Liver (tissue), 9 donors: ENCODE measurements around the gene ZSWIM8. TPM values are rescaled to one million over a fixed set of nuclear protein-coding genes. Genes with fewer than 3 reads are reported as not detected.

Source experiments
- DNase-seq: peaks from one replicate; pipeline ENCODE4 v3.0.0-alpha.2; 2017; ENCODE audit warnings: low spot score
- H3K27ac ChIP-seq, 2 donors: one replicate each; pipeline ENCODE4 v1.7.0; 2013; ENCODE audit warnings: inconsistent platforms in 2 of 2, low read length in 2 of 2, control low read depth in 1 of 2, low read depth in 1 of 2, mild to moderate bottlenecking in 1 of 2
- H3K27me3 ChIP-seq, 4 donors: one replicate each; pipeline versions ENCODE4 v1.6.1 to v1.7.0; 2013; ENCODE audit warnings: low read length in 3 of 4, inconsistent platforms in 1 of 4, mild to moderate bottlenecking in 1 of 4, moderate library complexity in 1 of 4; ENCODE audit not compliant: control insufficient read depth in 4 of 4, insufficient read depth in 4 of 4
- H3K36me3 ChIP-seq, 4 donors: one replicate each; pipeline versions ENCODE4 v1.6.1 to v1.7.0; 2013; ENCODE audit warnings: low read length in 3 of 4, mild to moderate bottlenecking in 3 of 4, low read depth in 1 of 4, moderate library complexity in 1 of 4; ENCODE audit not compliant: control insufficient read depth in 4 of 4, insufficient read depth in 3 of 4
- H3K4me1 ChIP-seq, 4 donors: one replicate each; pipeline versions ENCODE4 v1.6.1 to v1.7.0; 2013; ENCODE audit warnings: low read length in 3 of 4, mild to moderate bottlenecking in 3 of 4, moderate library complexity in 1 of 4; ENCODE audit not compliant: control insufficient read depth in 4 of 4, insufficient read depth in 4 of 4
- H3K4me3 ChIP-seq, 3 donors: one replicate each; pipeline versions ENCODE4 v1.6.1 to v1.7.0; 2013; ENCODE audit warnings: low read length in 3 of 3, control low read depth in 1 of 3, low read depth in 1 of 3, mild to moderate bottlenecking in 1 of 3
- H3K9ac ChIP-seq, 2 donors: one replicate each; pipeline ENCODE4 v1.7.0; 2013; ENCODE audit warnings: low read length in 2 of 2, mild to moderate bottlenecking in 2 of 2, moderate library complexity in 2 of 2, control low read depth in 1 of 2, low read depth in 1 of 2
- H3K9me3 ChIP-seq, 4 donors: one replicate each; pipeline versions ENCODE4 v1.6.1 to v1.7.0; 2013; ENCODE audit warnings: low read length in 3 of 4; ENCODE audit not compliant: control insufficient read depth in 4 of 4
- EGR1 ChIP-seq, 2 donors: IDR thresholded peaks; 2 replicates each; pipeline ENCODE4 v1.6.1; 2016 to 2018; ENCODE audit warnings: antibody characterized with exemption in 2 of 2, low read depth in 2 of 2
- FOXA1 ChIP-seq: IDR thresholded peaks from 2 replicates; pipeline ENCODE4 v1.6.1; 2016; ENCODE audit warnings: antibody characterized with exemption
- FOXA2 ChIP-seq: IDR thresholded peaks from 2 replicates; pipeline ENCODE4 v1.6.1; 2016; ENCODE audit warnings: antibody characterized with exemption
- GABPA ChIP-seq, 2 donors: IDR thresholded peaks in 1 of 2; conservative IDR thresholded peaks in 1 of 2; 2 replicates each; pipeline ENCODE4 v1.6.1; 2016; ENCODE audit warnings: antibody characterized with exemption in 2 of 2, mild to moderate bottlenecking in 1 of 2, moderate library complexity in 1 of 2
- HNF4A ChIP-seq, 2 donors: conservative IDR thresholded peaks; 2 replicates each; pipeline ENCODE4 v1.6.1; 2016; ENCODE audit warnings: antibody characterized with exemption in 2 of 2, mild to moderate bottlenecking in 2 of 2
- HNF4G ChIP-seq: IDR thresholded peaks from 2 replicates; pipeline ENCODE4 v1.6.1; 2016; ENCODE audit warnings: antibody characterized with exemption
- JUND ChIP-seq, 2 donors: IDR thresholded peaks; 2 replicates each; pipeline ENCODE4 v1.6.1; 2016; ENCODE audit warnings: antibody characterized with exemption in 2 of 2
- NR2F2 ChIP-seq: IDR thresholded peaks from 2 replicates; pipeline ENCODE4 v1.6.1; 2016; ENCODE audit warnings: antibody characterized with exemption
- RAD21 ChIP-seq, 2 donors: IDR thresholded peaks; 2 replicates each; pipeline ENCODE4 v1.6.1; 2016; ENCODE audit warnings: antibody characterized with exemption in 2 of 2, mild to moderate bottlenecking in 2 of 2
- RXRA ChIP-seq, 2 donors: IDR thresholded peaks; 2 replicates each; pipeline ENCODE4 v1.6.1; 2017 to 2018; ENCODE audit warnings: antibody characterized with exemption in 2 of 2, mild to moderate bottlenecking in 1 of 2
- SP1 ChIP-seq: IDR thresholded peaks from 2 replicates; pipeline ENCODE4 v1.6.1; 2018; ENCODE audit warnings: antibody characterized with exemption, mild to moderate bottlenecking
- TAF1 ChIP-seq: conservative IDR thresholded peaks from 2 replicates; pipeline ENCODE4 v1.6.1; 2016; ENCODE audit warnings: antibody characterized with exemption, mild to moderate bottlenecking
- YY1 ChIP-seq: IDR thresholded peaks from 2 replicates; pipeline ENCODE4 v1.6.1; 2016; ENCODE audit warnings: antibody characterized with exemption, mild to moderate bottlenecking
- WGBS: extraction: QIAGEN DNeasy Blood & Tissue Kit; methylation state at CpG from one replicate; pipeline ENCODE4 v1.1.7; 2013; 5-methylcytosine and 5-hydroxymethylcytosine counted together
- polyA plus RNA-seq, 2 donors: library from polyadenylated mRNA; stranded (reverse) in 1 of 2; unstranded in 1 of 2; fragments of 200-250 nt in 1 of 2; fragments of >200 nt in 1 of 2; fragmentation: Nextera tagmentation in 1 of 2; extraction: Ambion mirVana in 1 of 2; gene quantifications; one replicate each; pipeline versions ENCODE4 v1.2.1 to v1.2.3, GENCODE V29; 2013 to 2015
- total RNA-seq, 2 donors: library from RNA; depleted of rRNA; stranded (reverse); fragments of >200 nt; gene quantifications; one replicate each; pipeline ENCODE4 v1.2.3, GENCODE V29; 2014
- TF ChIP-seq, protein P1 (sequence below): IDR thresholded peaks from 2 replicates; pipeline ENCODE4 v1.6.1; 2016; ENCODE audit warnings: antibody characterized with exemption
- TF ChIP-seq, protein P2 (sequence below): IDR thresholded peaks from 2 replicates; pipeline ENCODE4 v1.6.1; 2016; ENCODE audit warnings: antibody characterized with exemption
- TF ChIP-seq, protein P3 (sequence below): IDR thresholded peaks from 2 replicates; pipeline ENCODE4 v1.6.1; 2016; ENCODE audit warnings: antibody characterized with exemption, mild to moderate bottlenecking
- TF ChIP-seq, protein P4 (sequence below): IDR thresholded peaks from 2 replicates; pipeline ENCODE4 v1.6.1; 2016; ENCODE audit warnings: antibody characterized with exemption
- TF ChIP-seq, protein P5 (sequence below): fragments of 150-350 bp; IDR thresholded peaks from 2 replicates; pipeline ENCODE4 v1.5.1; 2017; ENCODE audit warnings: improper control_type of control experiment, low read depth, low read length; ENCODE audit not compliant: missing input control
- donor health status: healthy.
- donor health status: healthy.
- donor health status: healthy.
- donor health status: healthy.
- donor health status: healthy.

Gene ZSWIM8
- total and polyA plus RNA-seq, 4 donors, result 33.3 to 66.2 (median 44.4) TPM

DNA sequence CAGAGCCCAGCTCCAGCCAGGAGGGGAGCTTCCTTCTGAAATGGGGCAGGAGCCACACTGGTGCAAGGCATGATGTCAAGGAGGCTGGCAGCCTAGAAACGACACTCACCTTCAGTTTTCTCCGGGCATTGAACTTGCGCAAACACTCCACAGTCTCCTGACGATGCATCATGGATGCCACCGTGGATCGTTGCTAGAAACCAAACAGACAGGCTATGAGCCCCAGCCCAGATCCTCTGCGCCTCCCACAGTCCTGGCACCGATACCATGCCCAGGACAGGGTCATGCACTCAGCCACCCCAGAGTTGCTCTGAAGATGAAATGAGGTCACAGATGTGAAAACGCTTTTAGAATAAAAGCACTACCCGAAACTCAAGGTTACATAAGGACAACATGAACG is 56.9 kb downstream of the ZSWIM8 start (continued):
- TF ChIP-seq RXRA (IDR thresholded peaks at IDR 0.05) (peak; percentile 82 to 94), HNF4G (no peak), SP1 (peak; percentile 56), TAF1 (no peak), FOXA2 (no peak), JUND (IDR thresholded peaks at IDR 0.05) (no peak), YY1 (peak; percentile 30), EGR1 (IDR thresholded peaks at IDR 0.05; ENCODE audit: low read depth in 2 of 2) (no peak)
- TF ChIP-seq, protein P1, sequence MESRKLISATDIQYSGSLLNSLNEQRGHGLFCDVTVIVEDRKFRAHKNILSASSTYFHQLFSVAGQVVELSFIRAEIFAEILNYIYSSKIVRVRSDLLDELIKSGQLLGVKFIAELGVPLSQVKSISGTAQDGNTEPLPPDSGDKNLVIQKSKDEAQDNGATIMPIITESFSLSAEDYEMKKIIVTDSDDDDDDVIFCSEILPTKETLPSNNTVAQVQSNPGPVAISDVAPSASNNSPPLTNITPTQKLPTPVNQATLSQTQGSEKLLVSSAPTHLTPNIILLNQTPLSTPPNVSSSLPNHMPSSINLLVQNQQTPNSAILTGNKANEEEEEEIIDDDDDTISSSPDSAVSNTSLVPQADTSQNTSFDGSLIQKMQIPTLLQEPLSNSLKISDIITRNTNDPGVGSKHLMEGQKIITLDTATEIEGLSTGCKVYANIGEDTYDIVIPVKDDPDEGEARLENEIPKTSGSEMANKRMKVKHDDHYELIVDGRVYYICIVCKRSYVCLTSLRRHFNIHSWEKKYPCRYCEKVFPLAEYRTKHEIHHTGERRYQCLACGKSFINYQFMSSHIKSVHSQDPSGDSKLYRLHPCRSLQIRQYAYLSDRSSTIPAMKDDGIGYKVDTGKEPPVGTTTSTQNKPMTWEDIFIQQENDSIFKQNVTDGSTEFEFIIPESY, result no peak
- TF ChIP-seq, protein P2, sequence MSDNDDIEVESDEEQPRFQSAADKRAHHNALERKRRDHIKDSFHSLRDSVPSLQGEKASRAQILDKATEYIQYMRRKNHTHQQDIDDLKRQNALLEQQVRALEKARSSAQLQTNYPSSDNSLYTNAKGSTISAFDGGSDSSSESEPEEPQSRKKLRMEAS, result no peak

DNA sequence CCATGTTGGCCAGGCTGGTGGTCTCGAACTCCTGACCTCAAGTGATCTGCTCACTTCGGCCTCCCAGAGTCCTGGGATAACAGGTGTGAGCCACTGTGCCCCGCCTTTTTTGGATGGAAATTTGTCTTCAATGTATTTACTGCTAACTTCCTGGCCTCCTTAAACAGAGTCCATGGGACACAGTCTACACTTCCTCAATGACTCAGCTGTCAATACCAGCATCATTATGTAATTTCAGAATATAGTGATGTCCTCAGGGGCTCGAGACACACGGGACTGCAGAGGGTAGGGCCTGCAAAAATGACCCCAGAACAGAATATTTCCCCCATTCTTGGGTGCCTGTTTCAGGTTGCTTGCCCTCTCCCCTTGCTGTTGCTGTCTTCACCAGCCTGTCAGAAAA is 57.9 kb downstream of the ZSWIM8 start:
- 89% methylated on average over 5 of the region's 5 CpGs for WGBS
- Histone ChIP-seq H3K27ac (no peak overlapping the region), H3K27me3 (no peaks in the 10 kb centered on the region), H3K9me3 (no peaks in the 10 kb centered on the region), H3K4me3 (no peak overlapping the region), H3K4me1 (peaks cover 15 to 45% (median 31%) of the 10 kb centered on the region in 4 donors), H3K9ac (no peak overlapping the region), H3K36me3 (peaks cover 1 to 25% (median 19%) of the 10 kb centered on the region in 4 donors)
- no peak for TF ChIP-seq SP1
- TF ChIP-seq FOXA2, result no peak
- TF ChIP-seq FOXA1, result no peak
- TF ChIP-seq NR2F2, result no peak
- no peak for TF ChIP-seq JUND (IDR thresholded peaks at IDR 0.05)
- TF ChIP-seq GABPA (IDR thresholded peaks at IDR 0.05 in 1 of 2, conservative IDR thresholded peaks at IDR 0.05 in 1 of 2), result no peak
- TF ChIP-seq HNF4G, result no peak
- TF ChIP-seq, protein P1, result no peak
- TF ChIP-seq HNF4A (conservative IDR thresholded peaks at IDR 0.05), result no peak
- TF ChIP-seq, protein P3, sequence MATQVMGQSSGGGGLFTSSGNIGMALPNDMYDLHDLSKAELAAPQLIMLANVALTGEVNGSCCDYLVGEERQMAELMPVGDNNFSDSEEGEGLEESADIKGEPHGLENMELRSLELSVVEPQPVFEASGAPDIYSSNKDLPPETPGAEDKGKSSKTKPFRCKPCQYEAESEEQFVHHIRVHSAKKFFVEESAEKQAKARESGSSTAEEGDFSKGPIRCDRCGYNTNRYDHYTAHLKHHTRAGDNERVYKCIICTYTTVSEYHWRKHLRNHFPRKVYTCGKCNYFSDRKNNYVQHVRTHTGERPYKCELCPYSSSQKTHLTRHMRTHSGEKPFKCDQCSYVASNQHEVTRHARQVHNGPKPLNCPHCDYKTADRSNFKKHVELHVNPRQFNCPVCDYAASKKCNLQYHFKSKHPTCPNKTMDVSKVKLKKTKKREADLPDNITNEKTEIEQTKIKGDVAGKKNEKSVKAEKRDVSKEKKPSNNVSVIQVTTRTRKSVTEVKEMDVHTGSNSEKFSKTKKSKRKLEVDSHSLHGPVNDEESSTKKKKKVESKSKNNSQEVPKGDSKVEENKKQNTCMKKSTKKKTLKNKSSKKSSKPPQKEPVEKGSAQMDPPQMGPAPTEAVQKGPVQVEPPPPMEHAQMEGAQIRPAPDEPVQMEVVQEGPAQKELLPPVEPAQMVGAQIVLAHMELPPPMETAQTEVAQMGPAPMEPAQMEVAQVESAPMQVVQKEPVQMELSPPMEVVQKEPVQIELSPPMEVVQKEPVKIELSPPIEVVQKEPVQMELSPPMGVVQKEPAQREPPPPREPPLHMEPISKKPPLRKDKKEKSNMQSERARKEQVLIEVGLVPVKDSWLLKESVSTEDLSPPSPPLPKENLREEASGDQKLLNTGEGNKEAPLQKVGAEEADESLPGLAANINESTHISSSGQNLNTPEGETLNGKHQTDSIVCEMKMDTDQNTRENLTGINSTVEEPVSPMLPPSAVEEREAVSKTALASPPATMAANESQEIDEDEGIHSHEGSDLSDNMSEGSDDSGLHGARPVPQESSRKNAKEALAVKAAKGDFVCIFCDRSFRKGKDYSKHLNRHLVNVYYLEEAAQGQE, result no peak
- TF ChIP-seq, protein P4, sequence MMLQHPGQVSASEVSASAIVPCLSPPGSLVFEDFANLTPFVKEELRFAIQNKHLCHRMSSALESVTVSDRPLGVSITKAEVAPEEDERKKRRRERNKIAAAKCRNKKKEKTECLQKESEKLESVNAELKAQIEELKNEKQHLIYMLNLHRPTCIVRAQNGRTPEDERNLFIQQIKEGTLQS, result no peak
- no peak for TF ChIP-seq YY1
- TF ChIP-seq, protein P5, sequence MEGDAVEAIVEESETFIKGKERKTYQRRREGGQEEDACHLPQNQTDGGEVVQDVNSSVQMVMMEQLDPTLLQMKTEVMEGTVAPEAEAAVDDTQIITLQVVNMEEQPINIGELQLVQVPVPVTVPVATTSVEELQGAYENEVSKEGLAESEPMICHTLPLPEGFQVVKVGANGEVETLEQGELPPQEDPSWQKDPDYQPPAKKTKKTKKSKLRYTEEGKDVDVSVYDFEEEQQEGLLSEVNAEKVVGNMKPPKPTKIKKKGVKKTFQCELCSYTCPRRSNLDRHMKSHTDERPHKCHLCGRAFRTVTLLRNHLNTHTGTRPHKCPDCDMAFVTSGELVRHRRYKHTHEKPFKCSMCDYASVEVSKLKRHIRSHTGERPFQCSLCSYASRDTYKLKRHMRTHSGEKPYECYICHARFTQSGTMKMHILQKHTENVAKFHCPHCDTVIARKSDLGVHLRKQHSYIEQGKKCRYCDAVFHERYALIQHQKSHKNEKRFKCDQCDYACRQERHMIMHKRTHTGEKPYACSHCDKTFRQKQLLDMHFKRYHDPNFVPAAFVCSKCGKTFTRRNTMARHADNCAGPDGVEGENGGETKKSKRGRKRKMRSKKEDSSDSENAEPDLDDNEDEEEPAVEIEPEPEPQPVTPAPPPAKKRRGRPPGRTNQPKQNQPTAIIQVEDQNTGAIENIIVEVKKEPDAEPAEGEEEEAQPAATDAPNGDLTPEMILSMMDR, result no peak
- no peak for TF ChIP-seq EGR1 (IDR thresholded peaks at IDR 0.05; ENCODE audit: low read depth in 2 of 2)
- no peak for TF ChIP-seq TAF1
- TF ChIP-seq, protein P2, result no peak
- no peak for TF ChIP-seq RAD21 (IDR thresholded peaks at IDR 0.05)
- TF ChIP-seq RXRA (IDR thresholded peaks at IDR 0.05), result no peak
- no peak for DNase-seq
